NCI-H226 (cell line): ENCODE results near the gene KRT26.
"Not testable (repeated sequence)": the region's sequence is repeated elsewhere in the genome, so short reads cannot be mapped to it uniquely, and the experiment has no call there.

Experiments
- DNase-seq: peaks from one replicate; pipeline ENCODE4 v3.0.0-alpha.2; 2015

The KRT26 gene

DNA sequence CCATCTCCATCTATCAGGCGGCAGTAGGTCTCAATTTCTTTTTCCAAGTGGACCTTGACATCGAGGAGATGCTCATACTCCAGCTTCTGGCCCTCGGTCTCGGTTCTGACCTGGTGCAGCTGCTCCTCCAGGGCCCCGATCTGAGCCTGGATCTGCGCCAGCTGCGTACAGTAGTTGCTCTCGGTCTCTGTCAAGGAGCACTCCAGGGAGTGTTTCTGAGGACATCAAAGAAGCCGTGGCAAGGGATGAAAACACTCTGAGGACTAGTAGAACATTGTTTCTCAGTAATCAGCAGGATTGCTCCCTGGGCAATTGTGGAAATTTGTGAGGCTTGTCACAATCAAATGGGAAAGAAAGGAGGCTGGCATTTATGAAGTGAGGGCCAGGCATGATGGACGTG is 21.8 kb upstream of the KRT26 start:
- DNase-seq: no peak

DNA sequence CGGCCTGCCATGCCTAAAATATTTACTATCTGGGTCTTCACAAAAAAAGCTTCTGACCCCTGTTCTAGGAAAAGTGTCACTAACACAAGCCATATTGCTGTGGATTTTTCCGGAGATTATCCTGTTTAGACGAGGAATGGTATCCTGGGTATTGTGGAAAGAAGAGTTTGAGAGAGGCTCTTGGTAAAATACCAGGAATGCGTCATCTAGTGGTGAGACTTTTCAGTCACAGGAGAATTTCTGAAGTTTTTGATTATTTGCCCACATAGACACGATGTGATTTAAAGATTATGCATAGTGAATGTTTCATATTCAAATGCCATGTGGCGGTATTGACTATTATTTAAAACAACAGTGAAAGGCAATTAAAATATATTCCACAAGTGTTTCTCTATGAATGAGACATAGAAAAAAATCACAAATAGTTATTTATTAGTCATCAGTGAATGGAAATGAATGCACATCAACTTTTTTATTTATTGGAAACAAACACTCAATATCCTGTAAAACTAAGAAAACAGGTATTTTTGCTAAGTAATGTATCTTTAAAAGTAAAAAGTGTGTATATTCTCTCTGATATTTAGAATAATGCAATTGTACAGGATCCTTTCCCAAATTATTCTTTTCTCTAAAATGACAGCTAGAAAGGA is 19.9 kb upstream of the KRT26 start:
- peak; percentile 19 for DNase-seq

DNA sequence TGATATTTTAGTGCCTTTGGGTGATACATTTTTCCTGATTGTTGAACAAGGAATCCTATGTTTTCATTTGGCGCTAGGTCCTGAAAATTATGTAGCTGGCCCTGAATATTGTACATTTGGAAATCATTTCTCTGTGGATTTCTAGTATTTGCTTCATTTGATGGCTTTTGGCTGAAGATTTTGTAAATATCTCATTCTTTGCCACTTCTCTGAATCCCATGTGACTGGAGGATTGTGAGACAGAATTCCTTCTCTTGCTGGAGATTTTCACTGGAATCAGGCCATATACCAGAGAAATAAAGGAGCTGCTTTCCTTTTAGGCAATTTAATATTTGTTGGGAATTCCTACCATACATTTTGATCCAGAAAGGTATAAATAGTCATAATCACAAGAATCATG is 19.1 kb upstream of the KRT26 start:
- no peak for DNase-seq

DNA sequence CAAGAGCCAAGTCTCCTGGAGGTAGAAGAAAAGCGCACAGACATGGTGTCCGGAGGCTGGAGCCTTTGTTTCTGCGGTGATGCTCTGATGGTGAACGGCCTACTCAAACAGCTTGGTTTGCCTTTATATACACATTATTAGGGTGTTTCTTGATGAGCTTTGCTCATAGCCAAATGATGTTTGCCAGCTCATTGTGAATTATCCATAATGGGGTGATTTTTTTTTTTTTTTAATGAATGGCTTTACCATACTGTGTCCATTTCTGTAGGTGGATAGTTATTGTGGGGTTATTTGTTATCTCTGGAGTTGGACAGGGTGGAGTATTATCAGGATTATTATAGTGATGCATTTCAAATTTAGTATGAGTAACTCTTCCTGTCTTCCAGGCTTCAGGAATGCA is 10.4 kb upstream of the KRT26 start, which contains the start of gene KRT27:
Gene KRT27, minus strand, starts transcription at position 101 of the 400 bp plus-strand sequence. Its CDS starts 57 bp downstream, at position 44.
- DNase-seq: no peak

DNA sequence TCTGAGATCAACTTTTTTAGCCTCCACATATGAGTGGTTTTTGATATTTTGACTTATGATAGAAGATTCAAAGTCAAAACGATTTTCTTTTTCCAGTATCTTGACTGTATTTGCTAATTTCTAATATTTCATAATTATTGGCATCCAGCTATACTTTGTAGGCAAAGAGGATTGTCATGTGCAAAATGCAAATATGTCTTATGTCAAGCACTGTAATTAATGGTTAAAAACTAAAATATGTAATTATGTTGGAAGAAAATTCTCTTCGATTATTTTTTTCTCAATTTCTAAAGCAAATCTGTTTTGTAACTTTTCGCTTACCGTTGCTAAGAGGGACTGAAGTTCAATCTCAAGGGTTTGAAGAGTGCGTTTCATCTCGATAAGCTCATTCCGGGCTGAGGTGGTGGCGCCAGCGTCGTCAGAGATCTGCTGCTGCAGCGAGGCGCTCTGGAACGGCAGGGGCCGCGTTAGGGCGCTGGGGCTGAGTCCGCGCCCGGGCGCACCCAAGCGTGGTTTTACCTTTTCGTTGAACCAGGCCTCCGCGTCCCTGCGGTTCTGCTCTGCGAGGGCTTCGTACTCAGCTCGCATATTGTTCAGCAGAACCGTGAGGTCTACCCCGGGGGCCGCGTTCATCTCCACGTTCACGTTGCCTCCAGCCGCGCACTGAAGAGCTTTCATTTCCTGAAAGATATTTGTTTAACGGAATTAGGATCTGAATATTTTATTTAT is 7.3 kb upstream of the KRT26 start:
- no peak for DNase-seq

DNA sequence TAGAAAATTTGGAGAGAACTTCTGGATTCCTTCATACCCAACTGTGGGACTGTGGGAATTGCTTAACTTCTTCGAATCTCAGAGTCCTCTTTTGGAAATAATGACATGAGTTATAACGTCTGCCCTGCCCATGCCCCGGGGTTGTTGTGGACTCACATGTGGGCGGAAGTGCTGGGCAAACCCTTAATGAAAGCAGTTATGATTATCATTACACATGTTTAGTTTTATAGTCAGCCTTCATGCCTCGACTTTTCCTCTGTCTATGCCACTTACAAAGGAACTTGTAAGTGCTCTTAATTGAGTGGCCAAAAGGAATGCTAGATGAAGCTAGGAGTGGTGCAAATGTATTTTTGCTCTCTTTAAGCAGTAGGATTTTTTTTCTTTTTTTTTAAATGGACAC is 6.5 kb upstream of the KRT26 start:
- DNase-seq: no peak

DNA sequence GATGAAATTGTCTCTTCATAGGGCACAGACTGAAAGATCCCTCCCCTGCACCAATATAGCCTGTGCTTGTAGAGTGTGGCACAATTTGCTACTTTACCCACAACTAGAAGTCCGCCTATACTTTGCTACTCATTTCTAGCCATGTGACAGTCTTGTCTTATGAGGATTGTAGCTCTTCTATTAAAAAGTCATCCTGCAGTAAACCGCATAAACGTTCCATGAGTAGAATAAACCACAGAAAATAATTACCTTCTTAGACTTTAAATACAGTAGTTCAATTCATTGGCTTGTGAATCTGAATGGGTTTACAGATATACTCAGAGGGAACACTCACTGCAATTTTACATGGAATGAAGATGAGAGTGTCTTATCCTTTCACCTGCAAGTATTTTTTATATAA is 6.0 kb upstream of the KRT26 start:
- DNase-seq: no peak

- no peak for DNase-seq
These were observed 5.5 kb upstream of the KRT26 start for GRCh38 chr17:40777459-40777858.

- DNase-seq: no peak
These were observed 3.9 kb upstream of the KRT26 start for GRCh38 chr17:40775945-40776344.

- DNase-seq: no peak
These were observed 6.3 kb downstream of the KRT26 start for GRCh38 chr17:40765657-40766056.

- no peak for DNase-seq
These were observed 8.2 kb downstream of the KRT26 start for GRCh38 chr17:40763752-40764151.

GRCh38 chr17:40760105-40761016 is 11.6 kb downstream of the KRT26 start:
- no peak for DNase-seq

GRCh38 chr17:40755231-40755630 is 16.8 kb downstream of the KRT26 start, which contains the start of gene KRT25:
TSS of gene KRT25 (minus strand) at chr17:40755331. CDS start at chr17:40755271, 60 bp downstream.
- DNase-seq: no peak

DNA sequence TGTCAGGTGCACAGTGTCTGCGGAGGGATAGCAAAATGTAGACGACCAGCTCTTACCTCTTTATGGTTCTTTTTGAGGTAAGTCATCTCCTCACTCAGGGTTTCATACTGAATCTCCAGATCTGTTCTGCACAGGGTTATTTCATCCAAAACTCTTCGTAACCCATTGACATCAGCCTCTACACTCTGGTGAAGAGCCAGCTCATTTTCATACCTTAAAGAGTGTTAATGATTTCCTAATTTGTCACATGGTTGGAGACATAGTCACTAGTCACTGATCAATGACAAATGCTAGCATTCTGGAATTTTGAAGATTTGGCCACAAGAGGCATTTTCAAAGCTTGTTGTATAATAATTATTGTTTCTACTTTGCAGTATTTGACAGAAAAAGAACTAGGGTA is 18.2 kb downstream of the KRT26 start:
- DNase-seq: no peak

- no peak for DNase-seq
These were observed 20.9 kb downstream of the KRT26 start for GRCh38 chr17:40751065-40751464.

GRCh38 chr17:40750391-40750790 is 21.6 kb downstream of the KRT26 start:
- DNase-seq: no peak

- DNase-seq: not testable (repeated sequence)
These were observed 23.3 kb downstream of the KRT26 start for GRCh38 chr17:40748666-40749065.

DNA sequence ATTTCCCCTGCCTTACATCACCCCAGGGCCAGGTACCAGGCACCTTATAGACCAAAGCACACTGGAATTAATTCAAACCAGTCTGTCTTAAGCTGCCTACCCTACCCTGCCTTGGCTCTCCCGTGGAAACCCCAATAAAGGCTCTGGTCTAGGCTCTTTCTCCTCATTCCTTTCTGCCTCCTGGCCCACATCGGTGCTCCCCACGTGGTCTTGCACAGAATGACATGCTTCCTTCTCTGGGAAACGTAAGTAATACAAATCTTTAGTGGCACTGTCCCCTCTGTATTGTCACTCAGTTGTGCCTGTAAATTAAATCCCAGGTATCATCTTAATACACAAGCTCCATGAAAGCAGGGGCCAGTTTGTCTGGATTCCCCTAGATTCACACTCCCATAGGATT is 33.4 kb downstream of the KRT26 start:
- DNase-seq: no peak

DNA sequence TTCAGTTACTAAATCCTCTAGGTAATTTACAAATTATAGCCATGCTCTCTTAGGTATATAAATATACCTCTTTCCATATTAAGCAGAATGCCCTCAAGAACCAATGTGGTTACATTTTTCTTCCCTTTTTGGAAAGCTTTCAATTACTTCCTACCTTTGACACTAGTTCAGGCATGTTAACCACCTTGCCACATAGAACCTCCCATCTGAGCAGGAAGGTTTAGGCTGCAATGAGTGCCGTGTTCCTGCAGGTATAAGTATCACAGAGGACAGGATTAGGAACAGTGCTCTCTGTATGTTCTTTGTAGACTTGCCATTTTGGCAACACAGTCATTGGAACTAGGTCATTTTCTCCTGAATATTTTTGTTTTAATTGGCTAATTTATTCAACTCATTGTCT is 37.0 kb downstream of the KRT26 start:
- no peak for DNase-seq

DNA sequence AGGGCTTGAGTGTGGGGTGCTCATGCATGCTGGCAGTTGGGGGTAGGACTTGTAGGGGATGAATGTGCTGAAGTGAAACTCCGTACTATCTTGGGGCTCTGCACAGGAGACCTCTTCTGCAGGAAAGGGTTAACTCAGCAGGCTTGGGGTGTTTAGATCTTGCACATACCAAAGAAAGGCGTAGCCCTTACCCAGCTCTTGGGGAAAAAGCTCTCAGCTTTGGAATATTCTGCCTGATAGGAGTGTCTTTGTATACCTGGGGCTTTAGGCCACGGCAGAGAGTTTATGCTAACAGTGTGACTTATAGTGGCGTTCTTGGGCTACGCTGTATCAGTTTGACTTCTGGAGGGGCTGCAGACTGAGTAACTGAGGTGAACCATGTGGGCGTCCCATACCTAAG is 38.0 kb downstream of the KRT26 start:
- DNase-seq: no peak

- no peak for DNase-seq
These were observed 41.0 kb downstream of the KRT26 start for GRCh38 chr17:40730970-40731369.

- peak; percentile 63 for DNase-seq
These were observed 44.4 kb downstream of the KRT26 start for GRCh38 chr17:40727447-40728231.

DNA sequence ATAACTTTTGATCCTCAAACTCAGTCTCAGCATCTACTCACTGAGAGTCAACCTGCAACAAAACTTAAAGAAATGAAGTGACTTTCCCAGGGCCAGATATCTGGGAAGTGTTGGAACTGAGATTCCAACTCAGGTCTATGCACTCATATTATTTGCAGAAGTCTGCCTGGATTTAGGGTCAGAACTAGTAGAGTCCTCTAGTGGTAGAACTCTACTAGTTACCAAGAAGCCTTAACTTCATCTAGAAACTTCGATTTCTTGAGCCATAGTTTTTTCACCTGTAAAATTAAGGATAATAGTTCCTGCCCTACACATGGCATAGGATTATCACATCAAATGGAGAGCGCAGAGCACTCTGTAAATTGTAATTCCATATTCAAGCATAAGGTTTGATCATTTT is 45.1 kb downstream of the KRT26 start:
- no peak for DNase-seq
